Neural progenitor cell (in vitro differentiated cells): ENCODE data around the gene SEPTIN2. TPM values are rescaled to one million over a fixed set of nuclear protein-coding genes. Genes with fewer than 3 reads are reported as not detected.
"Not testable (repeated sequence)": the region's sequence is repeated elsewhere in the genome, so short reads cannot be mapped to it uniquely, and the experiment has no call there.

ENCODE experiments used
- DNase-seq: peaks from one replicate; pipeline ENCODE4 v3.0.0-alpha.2; 2016; ENCODE audit warnings: low spot score
- H2AFZ ChIP-seq: fragments of 200-600 bp; sonication (generic); replicated peaks from 2 replicates; pipeline ENCODE4 v1.6.1; 2016; ENCODE audit warnings: antibody characterized with exemption
- H3F3A ChIP-seq: fragments of 200-600 bp; sonication (generic); 2 replicates; pipeline ENCODE4 v1.6.1; 2016; ENCODE audit warnings: antibody characterized with exemption, low read depth
- H3K27ac ChIP-seq: fragments of 200-600 bp; sonication (generic); 2 replicates; pipeline ENCODE4 v1.5.1; 2016; ENCODE audit warnings: mild to moderate bottlenecking
- H3K27me3 ChIP-seq: fragments of 200-600 bp; sonication (generic); 2 replicates; pipeline ENCODE4 v1.6.1; 2016; ENCODE audit warnings: mild to moderate bottlenecking, moderate library complexity
- H3K36me3 ChIP-seq: fragments of 200-600 bp; sonication (generic); 2 replicates; pipeline ENCODE4 v1.5.1; 2016
- H3K4me1 ChIP-seq: fragments of 200-600 bp; sonication (generic); 2 replicates; pipeline ENCODE4 v1.6.1; 2016; ENCODE audit warnings: mixed run types
- H3K4me2 ChIP-seq: fragments of 200-600 bp; sonication (generic); 2 replicates; pipeline ENCODE4 v1.6.1; 2016
- H3K4me3 ChIP-seq: fragments of 200-600 bp; sonication (generic); 2 replicates; pipeline ENCODE4 v1.5.1; 2016
- H3K79me2 ChIP-seq: fragments of 200-600 bp; sonication (generic); 2 replicates; pipeline ENCODE4 v1.6.1; 2016; ENCODE audit warnings: low read depth
- H3K9ac ChIP-seq: fragments of 200-600 bp; sonication (generic); 2 replicates; pipeline ENCODE4 v1.6.1; 2016
- H3K9me3 ChIP-seq: fragments of 200-600 bp; sonication (generic); 2 replicates; pipeline ENCODE4 v1.5.1; 2016; ENCODE audit warnings: low read depth
- H4K20me1 ChIP-seq: fragments of 200-600 bp; sonication (generic); 2 replicates; pipeline ENCODE4 v1.6.1; 2016; ENCODE audit warnings: low read depth
- H3K27ac Mint-ChIP-seq: 3 replicates; pipeline ENCODE4 v1.8.0; 2021; ENCODE audit warnings: mixed read lengths
- H3K27me3 Mint-ChIP-seq: 2 replicates; pipeline ENCODE4 v1.8.0; 2022; ENCODE audit warnings: low read depth, mild to moderate bottlenecking, inconsistent platforms, moderate library complexity, mixed read lengths; ENCODE audit not compliant: insufficient read depth
- H3K36me3 Mint-ChIP-seq: 3 replicates; pipeline ENCODE4 v1.8.0; 2021; ENCODE audit warnings: mixed read lengths
- H3K4me1 Mint-ChIP-seq: 3 replicates; pipeline ENCODE4 v1.8.0; 2021; ENCODE audit warnings: mixed read lengths
- H3K4me3 Mint-ChIP-seq: 3 replicates; pipeline ENCODE4 v1.8.0; 2021; ENCODE audit warnings: mild to moderate bottlenecking, moderate library complexity, mixed read lengths
- H3K9me3 Mint-ChIP-seq: 3 replicates; pipeline ENCODE4 v1.8.0; 2020; ENCODE audit warnings: mixed read lengths
- EZH2 ChIP-seq: fragments of 200-600 bp; sonication (generic); IDR thresholded peaks from 2 replicates; pipeline ENCODE4 v1.6.1; 2017; ENCODE audit warnings: antibody characterized with exemption, mild to moderate bottlenecking, moderate library complexity
- EZH2phosphoT487 ChIP-seq: fragments of 200-600 bp; sonication (generic); IDR thresholded peaks from 2 replicates; pipeline ENCODE4 v1.6.1; 2017; ENCODE audit warnings: antibody characterized with exemption
- total RNA-seq: library from RNA; depleted of rRNA; stranded (reverse); fragments of >200 nt; gene quantifications from 2 replicates; pipeline ENCODE4 v1.2.3, GENCODE V29; 2015; ENCODE audit warnings: low replicate concordance
- TF ChIP-seq, protein P1 (sequence below): fragments of 200-600 bp; sonication (generic); IDR thresholded peaks from 2 replicates; pipeline ENCODE4 v1.5.1; 2017; ENCODE audit warnings: antibody characterized with exemption, mild to moderate bottlenecking

The SEPTIN2 gene
- total RNA-seq, 1 donor from 2014 or later: 632 TPM

- H3K79me2 ChIP-seq: peaks cover 75% of the 10 kb centered on the region
- no peak overlapping the region for H3K4me2 ChIP-seq
- Mint-ChIP-seq H3K27me3 (peaks cover 2% of the 10 kb centered on the region), H3K36me3 (peaks cover 4% of the 10 kb centered on the region), H3K4me3 (no peak overlapping the region), H3K4me1 (peaks cover 3% of the 10 kb centered on the region), H3K27ac (no peak overlapping the region), H3K9me3 (no peaks in the 10 kb centered on the region)
- no peaks in the 10 kb centered on the region for H3K36me3 ChIP-seq
- no peaks in the 10 kb centered on the region for H3K27me3 ChIP-seq
- peaks cover 52% of the 10 kb centered on the region for H4K20me1 ChIP-seq
- no peak overlapping the region for H3K4me3 ChIP-seq
- H3K9me3 ChIP-seq: no peaks in the 10 kb centered on the region
- H2AFZ ChIP-seq: no peak overlapping the region
- H3F3A ChIP-seq: peaks cover 9% of the 10 kb centered on the region
- H3K27ac ChIP-seq: no peak overlapping the region
- DNase-seq: no peak
- H3K9ac ChIP-seq: no peak overlapping the region
- no peak for TF ChIP-seq EZH2
- TF ChIP-seq, protein P1, sequence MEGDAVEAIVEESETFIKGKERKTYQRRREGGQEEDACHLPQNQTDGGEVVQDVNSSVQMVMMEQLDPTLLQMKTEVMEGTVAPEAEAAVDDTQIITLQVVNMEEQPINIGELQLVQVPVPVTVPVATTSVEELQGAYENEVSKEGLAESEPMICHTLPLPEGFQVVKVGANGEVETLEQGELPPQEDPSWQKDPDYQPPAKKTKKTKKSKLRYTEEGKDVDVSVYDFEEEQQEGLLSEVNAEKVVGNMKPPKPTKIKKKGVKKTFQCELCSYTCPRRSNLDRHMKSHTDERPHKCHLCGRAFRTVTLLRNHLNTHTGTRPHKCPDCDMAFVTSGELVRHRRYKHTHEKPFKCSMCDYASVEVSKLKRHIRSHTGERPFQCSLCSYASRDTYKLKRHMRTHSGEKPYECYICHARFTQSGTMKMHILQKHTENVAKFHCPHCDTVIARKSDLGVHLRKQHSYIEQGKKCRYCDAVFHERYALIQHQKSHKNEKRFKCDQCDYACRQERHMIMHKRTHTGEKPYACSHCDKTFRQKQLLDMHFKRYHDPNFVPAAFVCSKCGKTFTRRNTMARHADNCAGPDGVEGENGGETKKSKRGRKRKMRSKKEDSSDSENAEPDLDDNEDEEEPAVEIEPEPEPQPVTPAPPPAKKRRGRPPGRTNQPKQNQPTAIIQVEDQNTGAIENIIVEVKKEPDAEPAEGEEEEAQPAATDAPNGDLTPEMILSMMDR: no peak
- no peak for TF ChIP-seq EZH2phosphoT487
- peaks cover 32% of the 10 kb centered on the region for H3K4me1 ChIP-seq
Observed at GRCh38 chr2:241368643-241369042, 52.9 kb downstream of the SEPTIN2 start.

GRCh38 chr2:241372361-241372992 is 56.8 kb downstream of the SEPTIN2 start:
- H3K4me1 Mint-ChIP-seq: peaks cover under 1% of the 10 kb centered on the region
- TF ChIP-seq EZH2 (no peak), EZH2phosphoT487 (no peak)
- TF ChIP-seq, protein P1: no peak
- H3K9me3 ChIP-seq: no peaks in the 10 kb centered on the region
- no peak overlapping the region for H3K27ac ChIP-seq
- H3K4me1 ChIP-seq: peaks cover 6% of the 10 kb centered on the region
- peaks cover 43% of the 10 kb centered on the region for H3K79me2 ChIP-seq
- H3K27me3 Mint-ChIP-seq: peaks cover 2% of the 10 kb centered on the region
- no peak for DNase-seq
- no peak overlapping the region for H3K9ac ChIP-seq
- H3K36me3 ChIP-seq: peaks cover 5% of the 10 kb centered on the region
- H3K4me3 ChIP-seq: no peak overlapping the region
- H4K20me1 ChIP-seq: peaks cover 26% of the 10 kb centered on the region
- H3K27ac Mint-ChIP-seq: no peak overlapping the region
- H3F3A ChIP-seq: no peaks in the 10 kb centered on the region
- H3K4me3 Mint-ChIP-seq: no peak overlapping the region
- H3K27me3 ChIP-seq: no peaks in the 10 kb centered on the region
- H3K4me2 ChIP-seq: no peak overlapping the region
- H3K9me3 Mint-ChIP-seq: no peaks in the 10 kb centered on the region
- H3K36me3 Mint-ChIP-seq: peaks cover 16% of the 10 kb centered on the region
- H2AFZ ChIP-seq: no peak overlapping the region

- Mint-ChIP-seq H3K4me1 (no peaks in the 10 kb centered on the region), H3K27me3 (peaks cover 2% of the 10 kb centered on the region), H3K36me3 (peaks cover 18% of the 10 kb centered on the region), H3K4me3 (no peak overlapping the region), H3K27ac (no peak overlapping the region), H3K9me3 (no peaks in the 10 kb centered on the region)
- no peak overlapping the region for H3K27ac ChIP-seq
- DNase-seq: no peak
- no peak overlapping the region for H2AFZ ChIP-seq
- H3K4me1 ChIP-seq: no peaks in the 10 kb centered on the region
- peaks cover 19% of the 10 kb centered on the region for H4K20me1 ChIP-seq
- H3K36me3 ChIP-seq: peaks cover 5% of the 10 kb centered on the region
- no peak overlapping the region for H3K4me2 ChIP-seq
- no peaks in the 10 kb centered on the region for H3F3A ChIP-seq
- H3K4me3 ChIP-seq: no peak overlapping the region
- no peaks in the 10 kb centered on the region for H3K9me3 ChIP-seq
- H3K27me3 ChIP-seq: no peaks in the 10 kb centered on the region
- TF ChIP-seq EZH2 (no peak), EZH2phosphoT487 (no peak)
- TF ChIP-seq, protein P1: no peak
- H3K79me2 ChIP-seq: peaks cover 35% of the 10 kb centered on the region
- no peak overlapping the region for H3K9ac ChIP-seq
Observed at GRCh38 chr2:241373446-241373845, 57.7 kb downstream of the SEPTIN2 start.

DNA sequence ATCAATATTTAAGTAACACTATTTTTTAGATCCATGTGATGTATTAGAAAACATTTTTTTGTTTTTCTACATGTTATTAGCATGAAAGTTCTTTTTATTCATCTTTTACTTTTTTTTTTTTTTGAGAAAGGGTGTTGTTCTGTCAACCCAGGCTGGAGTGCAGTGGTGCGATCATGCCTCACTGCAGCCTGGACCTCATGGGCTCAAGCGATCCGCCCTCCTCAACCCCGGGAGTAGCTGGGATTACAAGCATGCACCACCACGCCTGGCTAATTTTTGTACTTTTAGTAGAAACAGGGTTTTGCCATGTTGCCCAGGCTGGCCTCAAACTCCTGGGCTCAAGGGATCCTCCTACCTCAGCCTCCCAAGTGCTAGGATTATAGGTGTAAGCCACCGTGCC is 58.2 kb downstream of the SEPTIN2 start:
- H3K27me3 Mint-ChIP-seq, H3K27me3 ChIP-seq, H3K9ac ChIP-seq, H3K9me3 Mint-ChIP-seq, H3K4me3 ChIP-seq, H3K4me2 ChIP-seq, H3K9me3 ChIP-seq, H3F3A ChIP-seq, H3K4me1 Mint-ChIP-seq, H3K4me3 Mint-ChIP-seq, H3K27ac ChIP-seq, H3K27ac Mint-ChIP-seq, H3K36me3 ChIP-seq, DNase-seq, H2AFZ ChIP-seq, H3K4me1 ChIP-seq: not testable (repeated sequence)
- peaks cover 24% of the 10 kb centered on the region for H4K20me1 ChIP-seq
- H3K79me2 ChIP-seq: peaks cover 30% of the 10 kb centered on the region
- peaks cover 19% of the 10 kb centered on the region for H3K36me3 Mint-ChIP-seq
